HG02763 (cell line): ENCODE measurements around the gene DLK2.
"Not testable (repeated sequence)": the region's sequence is repeated elsewhere in the genome, so short reads cannot be mapped to it uniquely, and the experiment has no call there.

Experiments used
- ATAC-seq: cut with Tn5 transposase; IDR thresholded peaks from one replicate; pipeline ENCODE4 v1.9.1; 2021; ENCODE audit warnings: mild to moderate bottlenecking, moderate library complexity; ENCODE audit not compliant: unreplicated experiment

Gene DLK2, protein sequence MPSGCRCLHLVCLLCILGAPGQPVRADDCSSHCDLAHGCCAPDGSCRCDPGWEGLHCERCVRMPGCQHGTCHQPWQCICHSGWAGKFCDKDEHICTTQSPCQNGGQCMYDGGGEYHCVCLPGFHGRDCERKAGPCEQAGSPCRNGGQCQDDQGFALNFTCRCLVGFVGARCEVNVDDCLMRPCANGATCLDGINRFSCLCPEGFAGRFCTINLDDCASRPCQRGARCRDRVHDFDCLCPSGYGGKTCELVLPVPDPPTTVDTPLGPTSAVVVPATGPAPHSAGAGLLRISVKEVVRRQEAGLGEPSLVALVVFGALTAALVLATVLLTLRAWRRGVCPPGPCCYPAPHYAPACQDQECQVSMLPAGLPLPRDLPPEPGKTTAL

GRCh38 chr6:43455531-43456428, at the start of gene DLK2:
DLK2 (minus strand) TSS chr6:43455548; CDS start chr6:43454825, 723 bp downstream.
- no peak for ATAC-seq

DNA sequence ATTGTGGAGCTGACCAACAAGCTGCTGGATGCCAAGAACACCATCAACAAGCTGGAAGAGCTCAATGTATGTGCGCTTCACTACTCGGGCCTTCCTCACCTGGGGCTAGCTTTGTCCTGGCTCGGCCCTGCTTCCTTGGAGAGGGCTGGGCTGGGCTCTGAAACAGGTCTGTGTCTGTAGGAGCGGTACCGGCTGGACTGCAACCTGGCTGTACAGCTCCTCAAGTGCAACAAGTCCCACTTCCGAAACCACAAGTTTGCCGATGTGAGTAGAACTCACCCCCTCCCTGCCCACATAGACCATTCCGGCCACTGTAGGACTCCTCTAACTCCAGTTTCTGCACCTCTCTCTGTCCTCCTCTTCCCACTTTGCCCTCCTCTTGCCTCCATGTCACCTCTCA, 48.1 kb upstream of the DLK2 start:
- ATAC-seq: no peak

DNA sequence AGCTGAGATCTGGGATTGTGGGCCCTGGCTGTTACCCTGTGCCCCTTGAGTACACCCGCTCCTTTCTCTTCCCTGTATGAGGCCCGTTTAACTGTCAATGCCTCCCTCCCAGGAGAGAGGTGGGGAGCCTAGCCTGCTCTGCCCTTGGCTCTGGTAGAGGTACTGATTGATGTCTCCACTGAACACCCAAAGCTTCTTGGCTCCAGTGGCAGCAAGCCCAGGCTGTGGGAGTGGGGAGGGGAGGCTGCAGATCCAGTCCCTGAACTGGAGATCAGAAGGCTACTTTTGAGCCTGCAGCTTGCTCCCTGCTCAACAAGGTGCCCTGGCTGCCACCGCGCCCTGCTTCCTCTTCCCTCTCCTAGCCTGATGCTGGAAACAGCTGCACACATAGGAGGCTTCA, 47.3 kb upstream of the DLK2 start:
- ATAC-seq: no peak

- no peak for ATAC-seq
Measured at GRCh38 chr6:43500921-43501320, 45.6 kb upstream of the DLK2 start.

DNA sequence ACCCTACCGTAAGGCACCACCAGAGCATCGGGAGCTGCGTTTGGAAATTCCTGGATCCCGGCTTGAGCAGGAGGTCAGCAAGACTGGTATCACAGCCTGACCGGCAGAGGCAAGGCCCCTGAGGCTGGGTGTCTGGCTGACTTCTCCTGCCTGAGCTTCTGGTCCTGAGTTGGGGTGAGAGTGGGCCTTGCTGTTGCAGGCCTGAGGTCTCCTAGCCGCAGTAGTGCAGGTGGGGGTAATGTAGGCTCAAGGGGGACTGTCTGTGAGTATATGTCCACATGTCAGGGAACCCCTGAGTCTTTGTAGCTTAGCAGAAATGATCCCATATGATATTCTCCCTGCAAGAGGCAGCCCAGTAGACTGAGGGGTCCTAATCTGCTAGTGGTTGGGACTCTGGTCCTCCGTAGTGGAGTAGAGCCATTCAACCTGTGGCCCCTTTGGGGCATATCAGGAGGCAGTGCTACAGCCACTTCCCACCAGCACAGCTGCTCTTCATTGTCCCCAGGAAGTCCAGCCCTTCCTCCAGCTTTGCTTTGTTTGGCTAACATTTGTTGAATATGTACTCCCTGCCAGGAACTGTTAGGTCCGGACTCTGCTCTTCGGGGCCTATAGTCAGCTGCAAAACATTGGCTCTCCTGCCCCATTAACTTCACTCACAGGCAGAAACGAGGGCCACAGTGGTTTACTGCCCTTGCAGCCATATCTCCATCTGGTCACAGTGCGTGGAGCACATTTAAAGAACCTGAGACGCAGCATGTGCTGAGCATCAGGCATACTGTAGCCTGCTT, 43.9 kb upstream of the DLK2 start:
- ATAC-seq: no peak

DNA sequence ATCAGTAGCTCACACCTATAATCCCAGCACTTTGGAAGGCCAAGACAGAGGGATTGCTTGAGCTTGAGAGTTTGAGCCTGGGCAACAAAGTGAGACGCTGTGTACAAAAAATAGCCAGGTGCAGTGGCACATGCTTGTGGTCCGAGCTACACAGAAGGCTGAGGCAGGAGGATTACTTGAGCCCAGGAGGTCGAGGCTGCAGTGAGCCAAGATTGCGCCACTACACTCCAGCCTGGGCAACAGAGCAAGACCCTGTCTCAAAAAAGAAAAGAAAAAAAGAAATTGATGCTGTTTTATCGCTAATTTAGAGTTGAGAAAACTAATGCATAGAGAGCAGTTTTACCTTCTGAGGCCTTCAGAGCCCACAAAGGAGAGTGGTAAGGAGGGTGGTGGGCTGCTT, 42.9 kb upstream of the DLK2 start:
- not testable (repeated sequence) for ATAC-seq

GRCh38 chr6:43497689-43498088, 42.3 kb upstream of the DLK2 start:
- no peak for ATAC-seq

DNA sequence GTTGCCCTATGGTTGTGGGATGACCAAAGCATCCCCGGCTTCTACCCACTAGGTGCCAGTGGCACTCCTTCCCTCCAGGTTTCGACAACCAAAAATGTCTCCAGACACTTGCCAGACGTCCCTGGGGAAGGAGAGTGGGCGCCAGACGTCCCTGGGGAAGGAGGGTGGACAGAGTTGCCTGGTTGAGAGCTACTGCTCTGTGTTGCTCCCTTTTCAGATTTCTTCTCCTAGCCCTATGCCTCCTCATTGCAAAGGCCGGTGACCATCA, 41.7 kb upstream of the DLK2 start:
- ATAC-seq: no peak

DNA sequence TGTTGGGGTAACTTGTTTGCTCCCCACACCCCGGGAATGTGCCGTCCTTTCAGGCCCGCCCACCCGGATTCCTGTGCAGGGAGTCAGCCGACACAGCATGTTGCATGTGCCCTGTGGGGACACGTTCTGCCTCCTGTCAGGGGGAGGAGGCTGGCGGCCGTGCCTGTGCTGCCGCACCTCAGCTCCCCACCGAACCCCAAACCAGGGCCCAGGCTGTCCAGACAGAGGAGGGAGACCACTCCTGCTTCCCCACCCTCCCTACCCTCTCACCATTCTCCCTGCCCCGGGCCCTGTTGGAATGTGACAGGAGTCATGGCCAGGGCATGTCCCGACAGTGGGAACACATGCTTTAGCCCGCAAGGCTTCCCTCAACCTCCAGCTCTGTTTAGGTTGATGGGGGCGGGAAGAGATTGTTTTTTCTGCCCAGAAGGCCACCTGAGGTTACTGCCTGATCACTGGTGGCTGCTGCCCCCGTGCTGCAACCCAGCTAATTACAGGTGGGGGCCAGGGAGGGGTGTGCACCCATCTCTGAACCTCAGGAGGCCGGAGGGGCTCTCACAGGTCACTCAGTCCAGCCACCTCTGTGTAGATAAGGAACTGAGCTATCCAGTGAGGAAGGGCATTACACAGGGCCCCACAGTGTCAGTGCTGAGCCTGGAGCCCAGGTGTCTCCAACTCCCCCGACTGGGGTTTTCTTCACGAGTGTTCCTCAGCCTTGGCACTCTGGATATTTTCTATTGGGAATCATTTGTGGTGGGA, 41.2 kb upstream of the DLK2 start:
- no peak for ATAC-seq

DNA sequence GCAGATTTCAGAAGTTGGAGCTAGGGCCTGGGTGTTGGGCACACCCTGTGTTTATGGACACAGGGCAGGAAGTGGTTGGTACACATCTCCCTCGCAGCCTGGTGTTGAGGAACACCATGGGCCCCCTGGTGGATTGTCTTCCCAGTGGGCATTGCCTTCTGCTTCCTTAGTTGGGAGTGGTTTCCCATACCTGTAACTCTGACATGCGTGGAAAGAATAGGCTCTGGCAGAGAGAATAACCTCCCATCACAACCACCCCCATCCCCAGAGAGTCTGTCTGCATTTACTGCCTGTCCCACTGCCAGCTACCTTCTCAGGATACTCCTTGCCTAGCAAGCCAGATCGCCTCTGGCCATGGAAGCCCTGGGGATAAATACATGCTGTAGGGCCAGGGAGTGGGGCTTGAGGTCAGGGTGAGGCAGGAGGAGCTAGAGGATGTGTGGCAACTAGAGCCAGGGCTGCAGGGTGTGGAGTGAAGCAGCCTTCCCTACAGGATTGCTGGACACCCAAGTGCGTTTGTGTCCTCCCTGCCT, 40.1 kb upstream of the DLK2 start:
- ATAC-seq: no peak

- ATAC-seq: no peak
Measured at GRCh38 chr6:43494766-43495165, 39.4 kb upstream of the DLK2 start.

GRCh38 chr6:43494321-43494720, 39.0 kb upstream of the DLK2 start:
- no peak for ATAC-seq

DNA sequence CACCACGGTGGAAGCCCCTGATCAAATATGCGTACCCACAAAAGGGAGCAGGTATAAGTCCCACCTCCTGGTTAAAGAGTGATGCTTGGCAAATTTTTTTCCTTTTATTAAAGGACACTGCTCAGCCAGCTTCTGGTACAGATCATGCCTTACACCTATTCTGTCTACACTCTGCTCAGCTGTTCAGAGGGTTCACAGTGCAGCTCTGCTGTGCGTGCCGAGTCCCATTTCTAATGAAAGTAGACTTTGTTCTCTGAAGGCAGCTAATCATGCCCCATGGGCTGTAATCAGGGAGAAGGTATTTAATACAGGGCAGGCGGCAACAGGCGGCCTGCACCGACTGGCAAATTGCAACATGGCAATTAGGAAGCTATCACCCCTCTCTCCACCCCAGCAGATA, 38.5 kb upstream of the DLK2 start:
- ATAC-seq: no peak

GRCh38 chr6:43493230-43493629, 37.9 kb upstream of the DLK2 start:
- no peak for ATAC-seq

- no peak for ATAC-seq
Measured at GRCh38 chr6:43492673-43493072, 37.3 kb upstream of the DLK2 start.

DNA sequence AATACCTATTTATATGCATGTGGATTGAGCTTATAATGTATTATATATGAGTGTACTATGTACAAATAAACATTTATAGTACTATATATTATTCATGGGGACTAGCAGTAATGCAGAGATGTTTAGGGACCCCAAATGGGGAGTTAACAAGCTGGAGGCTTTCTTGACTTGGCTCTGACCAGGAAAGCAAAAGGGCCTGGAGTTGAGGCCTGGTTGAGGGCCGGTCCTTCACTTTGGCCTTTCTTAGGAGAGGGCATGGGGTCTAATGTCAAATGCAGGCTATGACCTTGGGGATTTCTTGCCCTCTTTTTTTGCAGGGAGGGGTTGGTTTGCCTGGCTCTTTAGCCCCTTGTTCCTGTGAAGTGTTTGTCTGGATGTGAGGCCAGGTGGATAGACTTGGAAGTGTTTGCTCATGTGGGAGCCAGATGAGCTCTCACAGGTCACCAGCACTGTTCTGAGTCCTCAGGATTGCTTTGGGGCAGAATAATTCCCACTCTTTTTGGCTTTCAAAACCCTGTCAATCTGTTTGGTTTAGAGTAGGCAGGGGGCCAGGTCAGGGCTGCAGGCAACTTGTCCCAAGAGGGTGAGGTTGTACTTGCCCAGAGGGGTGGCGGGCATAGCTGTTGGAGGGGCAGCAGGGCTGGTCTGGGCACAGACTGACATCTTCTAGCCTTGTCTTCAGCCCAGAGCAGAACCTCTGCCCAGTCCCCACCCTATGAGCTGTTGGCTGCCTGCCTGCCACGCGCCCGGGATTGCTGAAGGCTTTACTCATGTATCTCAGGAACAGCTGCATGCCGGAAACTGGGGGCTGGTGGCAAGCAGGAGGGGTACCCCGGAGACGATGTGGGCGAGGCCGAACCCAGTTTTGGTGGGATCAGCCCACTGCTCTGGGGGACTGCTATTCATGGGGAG, 36.7 kb upstream of the DLK2 start:
- ATAC-seq: no peak

DNA sequence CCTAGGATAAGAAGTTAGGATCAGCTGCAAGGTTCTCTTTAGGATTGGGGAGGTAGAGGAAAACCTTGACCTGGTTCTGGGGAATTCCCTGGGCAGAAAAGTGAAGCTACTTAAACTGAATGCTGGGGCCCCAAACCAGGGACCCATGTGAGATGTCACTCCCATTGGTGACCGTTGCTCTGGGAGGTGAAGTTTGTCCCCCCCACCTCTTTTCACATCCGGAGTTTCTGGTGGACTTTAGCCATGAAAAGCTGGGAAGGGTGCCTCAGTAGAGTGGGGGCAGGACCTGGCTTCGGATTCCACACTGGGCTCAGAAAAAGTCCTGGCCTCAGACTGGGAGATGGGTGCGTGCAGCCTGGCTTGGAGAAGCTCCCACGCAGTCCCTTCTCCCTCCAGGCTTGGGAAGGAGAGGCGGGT, 35.2 kb upstream of the DLK2 start:
- ATAC-seq: no peak

DNA sequence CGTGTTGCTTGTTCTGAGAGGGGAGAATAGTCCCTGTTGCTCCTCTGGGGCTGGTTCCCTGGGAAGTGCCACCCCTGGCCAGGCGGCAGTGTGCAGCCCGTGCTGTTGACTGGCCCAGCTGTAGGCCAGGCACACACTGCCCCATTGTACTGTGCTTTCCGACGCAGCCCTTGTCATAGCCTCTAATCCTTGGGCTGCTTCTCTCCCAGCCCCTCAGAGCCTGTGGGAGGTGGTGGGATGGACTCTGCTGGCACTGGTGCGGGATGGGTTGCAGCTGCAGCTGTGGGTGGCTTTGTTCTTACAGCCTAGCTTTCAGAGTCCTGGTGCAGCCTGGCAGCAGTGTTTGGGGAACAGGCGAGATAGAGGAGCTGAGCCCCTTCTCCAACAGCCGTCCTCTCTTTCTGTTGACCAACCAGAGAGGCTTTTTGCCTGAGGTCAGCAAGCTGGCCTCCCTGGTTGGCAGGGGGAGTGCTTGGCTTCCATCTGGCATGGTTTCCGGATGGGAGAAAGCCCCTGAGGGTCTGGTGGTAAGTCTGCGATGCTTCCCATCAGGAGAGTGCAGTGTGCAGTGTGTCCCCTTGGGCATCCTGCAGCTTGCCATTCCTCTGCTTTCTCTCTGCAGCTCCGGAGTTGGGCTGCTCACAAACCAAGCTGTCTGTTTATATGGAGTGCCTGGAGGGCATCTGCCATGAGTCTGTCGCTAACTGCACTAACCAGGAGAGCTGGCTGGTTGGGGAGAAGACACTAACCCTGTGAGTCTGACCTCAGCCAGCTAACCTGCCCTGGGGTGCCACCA, 34.1 kb upstream of the DLK2 start:
- no peak for ATAC-seq
